Measurements from ENCODE around the gene MBTD1.

MBTD1 gene

DNA sequence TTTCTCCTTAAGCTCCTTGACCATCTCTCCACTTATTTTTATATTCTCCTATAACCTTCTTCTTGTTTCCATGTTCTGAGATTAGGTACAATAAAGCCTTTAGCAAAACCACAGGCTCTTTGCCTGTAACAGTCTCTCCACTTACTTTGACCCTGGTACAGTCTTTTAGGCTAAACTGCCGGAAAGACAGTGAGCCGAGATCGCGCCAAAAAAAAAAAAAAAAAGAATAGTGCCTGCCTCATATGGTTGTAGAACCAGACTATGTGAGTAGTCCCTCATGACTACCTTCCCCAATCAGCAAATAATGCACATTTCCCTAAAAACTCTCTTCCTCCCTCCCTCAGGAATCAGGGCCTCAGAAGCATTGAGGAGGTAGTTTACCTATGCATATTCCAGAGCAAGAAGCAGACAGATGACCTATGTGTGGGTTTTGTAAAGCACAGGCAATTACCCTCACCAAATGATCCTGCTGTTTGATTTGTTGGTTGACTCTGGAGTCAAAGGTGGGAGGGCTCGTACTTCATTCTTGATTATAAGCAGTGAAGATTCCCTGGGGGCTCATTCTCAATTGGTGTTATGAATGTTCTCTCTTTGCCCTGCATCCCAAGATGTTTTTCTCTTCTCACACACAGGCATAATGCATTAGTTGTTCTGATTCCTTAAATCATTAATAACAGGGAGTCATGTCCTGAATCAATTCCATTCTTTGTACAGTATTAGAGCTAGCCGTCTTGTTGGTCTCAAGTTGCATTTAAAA, 115.4 kb downstream of the MBTD1 start:
- TF ChIP-seq, protein P1, sequence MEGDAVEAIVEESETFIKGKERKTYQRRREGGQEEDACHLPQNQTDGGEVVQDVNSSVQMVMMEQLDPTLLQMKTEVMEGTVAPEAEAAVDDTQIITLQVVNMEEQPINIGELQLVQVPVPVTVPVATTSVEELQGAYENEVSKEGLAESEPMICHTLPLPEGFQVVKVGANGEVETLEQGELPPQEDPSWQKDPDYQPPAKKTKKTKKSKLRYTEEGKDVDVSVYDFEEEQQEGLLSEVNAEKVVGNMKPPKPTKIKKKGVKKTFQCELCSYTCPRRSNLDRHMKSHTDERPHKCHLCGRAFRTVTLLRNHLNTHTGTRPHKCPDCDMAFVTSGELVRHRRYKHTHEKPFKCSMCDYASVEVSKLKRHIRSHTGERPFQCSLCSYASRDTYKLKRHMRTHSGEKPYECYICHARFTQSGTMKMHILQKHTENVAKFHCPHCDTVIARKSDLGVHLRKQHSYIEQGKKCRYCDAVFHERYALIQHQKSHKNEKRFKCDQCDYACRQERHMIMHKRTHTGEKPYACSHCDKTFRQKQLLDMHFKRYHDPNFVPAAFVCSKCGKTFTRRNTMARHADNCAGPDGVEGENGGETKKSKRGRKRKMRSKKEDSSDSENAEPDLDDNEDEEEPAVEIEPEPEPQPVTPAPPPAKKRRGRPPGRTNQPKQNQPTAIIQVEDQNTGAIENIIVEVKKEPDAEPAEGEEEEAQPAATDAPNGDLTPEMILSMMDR (IDR thresholded peaks at IDR 0.05; ENCODE audit: low read depth, low read length), result no peak
- no peak overlapping the region for H3K4me3 ChIP-seq (ENCODE audit: low read depth, low read length)

DNA sequence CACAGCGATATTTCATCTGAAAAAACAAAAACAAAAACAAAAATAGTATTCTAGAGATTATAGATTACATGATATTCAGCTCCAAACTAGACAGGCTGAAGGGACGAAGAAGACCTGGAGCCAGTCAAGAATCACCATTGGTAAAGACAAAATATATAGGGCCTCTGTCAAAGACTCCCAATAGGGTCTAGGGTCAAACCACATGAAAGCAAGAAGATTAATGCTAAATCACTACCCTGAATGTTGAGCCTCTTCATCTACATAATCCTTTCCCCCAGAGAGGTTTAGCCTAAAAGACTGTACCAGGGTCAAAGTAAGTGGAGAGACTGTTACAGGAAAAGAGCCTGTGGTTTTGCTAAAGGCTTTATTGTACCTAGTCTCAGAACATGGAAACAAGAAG, 117.3 kb downstream of the MBTD1 start:
- TF ChIP-seq, protein P1 (IDR thresholded peaks at IDR 0.05; ENCODE audit: low read depth, low read length), result no peak
- no peak overlapping the region for H3K4me3 ChIP-seq (ENCODE audit: low read depth, low read length)

DNA sequence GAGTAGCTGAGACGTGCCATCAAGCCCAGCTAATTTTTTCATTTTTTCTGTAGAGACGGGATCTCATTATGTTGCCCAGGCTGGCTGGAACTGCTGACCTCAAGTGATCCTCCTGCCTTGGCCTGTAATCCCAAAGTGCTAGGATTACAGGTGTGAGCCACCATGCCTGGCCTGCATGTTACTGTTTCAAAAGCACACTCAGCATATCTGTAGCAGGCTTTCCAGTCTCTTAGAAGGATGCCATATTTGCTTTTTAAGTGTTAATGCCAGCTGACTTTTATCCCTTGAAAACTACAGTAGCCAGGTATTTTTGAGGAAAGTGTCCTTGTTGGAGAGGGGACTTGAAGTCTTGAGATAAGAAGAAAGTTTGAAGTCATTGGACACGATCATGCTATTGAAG, 123.9 kb downstream of the MBTD1 start:
- TF ChIP-seq, protein P1 (IDR thresholded peaks at IDR 0.05; ENCODE audit: low read depth, low read length), result no peak
- H3K4me3 ChIP-seq (ENCODE audit: low read depth, low read length), result no peak overlapping the region

DNA sequence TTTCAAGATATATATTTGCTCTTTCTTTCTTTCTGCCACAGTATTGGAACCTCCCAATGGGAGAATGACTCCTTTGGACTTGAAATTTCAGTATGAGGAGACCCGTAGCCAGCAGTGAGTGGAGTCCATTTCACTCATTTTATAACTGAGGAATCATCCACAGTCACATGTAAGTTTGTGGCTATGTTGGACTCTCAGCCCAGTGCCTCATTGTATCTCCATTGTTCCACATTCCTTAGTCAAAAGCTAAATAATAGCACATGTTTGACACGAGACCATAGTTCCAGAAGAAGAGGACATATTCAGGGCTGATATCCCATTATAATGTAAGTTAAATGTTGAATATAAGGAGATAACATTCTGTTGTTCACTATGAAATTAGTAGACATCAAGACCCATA, 126.5 kb downstream of the MBTD1 start:
- TF ChIP-seq, protein P1 (IDR thresholded peaks at IDR 0.05; ENCODE audit: low read depth, low read length), result no peak
- H3K4me3 ChIP-seq (ENCODE audit: low read depth, low read length), result no peak overlapping the region

DNA sequence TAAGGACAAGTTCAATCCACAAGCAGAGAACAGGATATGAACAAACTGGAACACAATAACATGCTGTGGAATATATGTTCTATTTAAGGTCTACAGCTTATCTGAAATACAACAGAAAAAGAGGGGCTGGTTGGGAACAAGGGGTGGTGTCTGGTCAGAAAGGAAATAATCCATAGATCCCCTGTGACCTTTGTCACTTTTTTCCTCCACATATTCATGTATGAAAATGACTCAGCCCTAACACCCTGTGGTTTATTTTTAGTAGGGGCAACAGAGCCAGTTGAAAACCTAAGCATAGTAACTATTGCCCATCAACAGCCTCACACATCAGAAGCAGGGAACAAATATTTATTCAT, 126.9 kb downstream of the MBTD1 start:
- TF ChIP-seq, protein P1 (IDR thresholded peaks at IDR 0.05; ENCODE audit: low read depth, low read length), result no peak
- no peak overlapping the region for H3K4me3 ChIP-seq (ENCODE audit: low read depth, low read length)

DNA sequence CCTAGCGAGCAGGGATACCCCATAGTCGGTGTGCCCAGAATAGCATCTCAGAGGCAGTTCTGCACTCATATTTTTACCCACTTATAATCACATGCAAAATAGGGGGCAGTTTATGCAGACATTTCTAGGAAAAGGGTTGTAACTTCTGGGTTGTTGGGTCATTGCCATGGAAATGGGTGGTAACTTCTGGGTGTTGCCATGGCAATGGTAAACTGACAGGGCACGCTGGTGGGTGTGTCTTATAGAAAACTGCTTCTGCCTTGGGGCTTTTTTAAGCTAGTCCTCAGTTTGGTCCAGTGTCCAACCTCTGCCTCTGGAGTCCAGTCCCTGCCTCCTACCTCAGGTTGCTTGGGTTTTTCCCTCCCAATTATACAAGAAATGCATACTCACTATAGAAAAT, 131.8 kb downstream of the MBTD1 start:
- TF ChIP-seq, protein P1 (IDR thresholded peaks at IDR 0.05; ENCODE audit: low read depth, low read length), result no peak
- no peak overlapping the region for H3K4me3 ChIP-seq (ENCODE audit: low read depth, low read length)

Data from WI38 (cell line).